Kidney epithelial cell (primary cell): ENCODE results near the gene APBB1IP. TPM values are rescaled to one million over a fixed set of nuclear protein-coding genes. Genes with fewer than 3 reads are reported as not detected.

ENCODE experiments used
- DNase-seq: peaks from one replicate; pipeline ENCODE4 v3.0.0-alpha.2; 2010; ENCODE audit warnings: low read depth
- H3K27me3 ChIP-seq: 2 replicates; pipeline ENCODE4 v1.6.0; 2011; ENCODE audit warnings: low read length; ENCODE audit not compliant: control insufficient read depth, insufficient read depth
- H3K36me3 ChIP-seq: 2 replicates; pipeline ENCODE4 v1.5.1; 2011; ENCODE audit warnings: low read length; ENCODE audit not compliant: control insufficient read depth, insufficient read depth
- H3K4me3 ChIP-seq: 2 replicates; pipeline ENCODE4 v1.5.1; 2011; ENCODE audit warnings: low read depth, mild to moderate bottlenecking, control low read depth, low read length
- total RNA-seq: library from RNA; depleted of rRNA; stranded (reverse); fragments of >200 nt; gene quantifications from 2 replicates; pipeline ENCODE4 v1.2.3, GENCODE V29; 2015
- TF ChIP-seq, protein P1 (sequence below): IDR thresholded peaks from 2 replicates; pipeline ENCODE4 v1.5.1; 2011; ENCODE audit warnings: mild to moderate bottlenecking, moderate library complexity, low read length, control low read depth, inconsistent platforms; ENCODE audit not compliant: insufficient read depth, poor library complexity, severe bottlenecking

Gene APBB1IP
- total RNA-seq, 1 donor from 2014 or later = 1.8 TPM

DNA sequence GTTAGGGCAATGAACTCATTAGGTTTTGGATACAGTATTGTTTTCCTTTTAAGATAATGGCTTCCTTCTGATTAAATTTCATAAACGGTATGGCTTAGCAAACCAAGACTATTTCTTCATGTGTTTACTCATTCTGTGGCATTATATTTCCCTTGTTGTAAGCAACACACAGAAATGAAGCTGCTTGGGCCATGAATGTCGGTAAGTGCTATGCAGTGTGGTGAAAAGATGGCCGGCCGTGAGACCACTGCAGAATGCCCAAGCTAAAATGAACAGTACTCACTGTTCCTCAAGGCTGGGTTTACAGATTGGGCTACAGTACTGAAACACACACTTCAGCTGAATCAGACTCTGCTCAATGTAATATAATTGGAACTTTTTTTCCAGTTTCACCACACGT, 8.1 kb downstream of the APBB1IP start:
- Histone ChIP-seq H3K4me3 (no peak overlapping the region), H3K27me3 (no peaks in the 10 kb centered on the region), H3K36me3 (no peaks in the 10 kb centered on the region)
- TF ChIP-seq, protein P1, sequence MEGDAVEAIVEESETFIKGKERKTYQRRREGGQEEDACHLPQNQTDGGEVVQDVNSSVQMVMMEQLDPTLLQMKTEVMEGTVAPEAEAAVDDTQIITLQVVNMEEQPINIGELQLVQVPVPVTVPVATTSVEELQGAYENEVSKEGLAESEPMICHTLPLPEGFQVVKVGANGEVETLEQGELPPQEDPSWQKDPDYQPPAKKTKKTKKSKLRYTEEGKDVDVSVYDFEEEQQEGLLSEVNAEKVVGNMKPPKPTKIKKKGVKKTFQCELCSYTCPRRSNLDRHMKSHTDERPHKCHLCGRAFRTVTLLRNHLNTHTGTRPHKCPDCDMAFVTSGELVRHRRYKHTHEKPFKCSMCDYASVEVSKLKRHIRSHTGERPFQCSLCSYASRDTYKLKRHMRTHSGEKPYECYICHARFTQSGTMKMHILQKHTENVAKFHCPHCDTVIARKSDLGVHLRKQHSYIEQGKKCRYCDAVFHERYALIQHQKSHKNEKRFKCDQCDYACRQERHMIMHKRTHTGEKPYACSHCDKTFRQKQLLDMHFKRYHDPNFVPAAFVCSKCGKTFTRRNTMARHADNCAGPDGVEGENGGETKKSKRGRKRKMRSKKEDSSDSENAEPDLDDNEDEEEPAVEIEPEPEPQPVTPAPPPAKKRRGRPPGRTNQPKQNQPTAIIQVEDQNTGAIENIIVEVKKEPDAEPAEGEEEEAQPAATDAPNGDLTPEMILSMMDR = no peak
- no peak for DNase-seq

DNA sequence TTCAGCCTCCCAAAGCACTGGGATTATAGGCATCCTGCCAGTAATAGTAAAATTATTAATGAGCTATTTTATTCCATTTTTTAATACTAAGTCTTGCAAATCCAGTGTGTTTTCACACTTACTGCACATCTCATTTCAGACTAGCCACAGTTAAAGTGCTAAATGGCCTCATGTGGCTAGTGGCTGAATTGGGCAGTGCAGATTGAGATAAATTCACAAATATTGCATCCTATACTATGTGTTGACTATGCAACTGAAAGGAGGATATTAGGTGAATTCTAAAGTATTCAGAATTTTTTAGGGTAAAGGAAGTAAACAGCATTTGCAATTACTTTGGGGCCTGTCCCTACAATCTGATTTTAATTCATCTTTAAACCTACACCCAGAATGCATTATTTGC, 10.2 kb downstream of the APBB1IP start:
- Histone ChIP-seq H3K4me3 (no peak overlapping the region), H3K27me3 (no peaks in the 10 kb centered on the region), H3K36me3 (no peaks in the 10 kb centered on the region)
- no peak for DNase-seq
- TF ChIP-seq, protein P1 = no peak

DNA sequence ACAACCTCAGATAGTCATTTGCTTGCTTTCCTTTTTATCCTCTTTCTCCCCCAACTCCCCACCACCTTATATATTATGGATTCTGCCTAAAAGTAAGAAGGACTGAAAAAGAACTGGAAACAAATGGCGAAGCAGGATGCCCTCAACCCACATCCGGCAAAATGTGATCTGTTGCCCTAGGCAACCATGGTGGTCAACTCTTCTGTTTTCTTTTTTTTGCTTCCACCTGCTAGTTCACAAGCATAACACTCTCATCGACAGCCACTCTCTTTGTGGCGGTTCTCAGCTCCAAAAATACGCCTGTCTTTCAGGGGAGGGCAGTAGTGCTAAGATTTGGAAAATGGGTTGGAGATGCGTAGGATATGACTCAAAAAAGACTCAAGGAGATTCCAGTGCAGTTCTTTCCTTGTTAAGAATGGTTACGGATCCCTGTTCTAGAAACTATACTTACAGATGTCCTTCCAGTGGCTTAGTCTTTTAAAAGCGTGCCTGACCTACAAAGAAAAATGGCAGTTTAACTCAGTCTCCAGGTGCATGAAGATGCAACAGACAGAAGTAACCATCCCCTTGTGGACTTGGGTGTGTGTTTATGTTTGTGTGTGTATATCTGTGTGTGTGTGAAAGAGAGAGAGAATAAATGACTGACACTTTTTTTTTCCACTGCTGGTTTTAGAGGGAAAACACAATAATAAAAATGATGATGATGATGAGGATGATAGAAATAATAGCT, 10.7 kb downstream of the APBB1IP start:
- no peak for DNase-seq
- no peaks in the 10 kb centered on the region for H3K36me3 ChIP-seq

DNA sequence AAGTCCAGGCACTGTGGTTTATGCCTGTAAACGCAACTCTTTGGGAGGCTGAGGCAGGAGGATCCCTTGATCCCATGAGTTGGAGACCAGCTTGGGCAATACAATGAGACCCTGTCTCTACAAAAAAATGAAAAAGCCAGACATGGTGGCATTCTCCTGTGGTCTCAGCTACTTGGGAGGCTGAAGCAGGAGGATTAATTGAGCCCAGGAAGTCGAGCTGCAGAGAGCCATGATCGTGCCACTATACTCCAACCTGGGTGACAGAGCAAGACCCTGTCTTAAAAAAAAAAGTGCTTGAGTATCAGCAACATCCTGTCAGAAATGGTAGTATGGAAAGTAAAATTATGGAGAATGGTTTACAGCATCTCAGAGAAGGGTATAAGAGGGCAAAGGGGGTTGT, 11.6 kb downstream of the APBB1IP start:
- TF ChIP-seq, protein P1 = no peak
- Histone ChIP-seq H3K27me3 (no peaks in the 10 kb centered on the region), H3K36me3 (no peaks in the 10 kb centered on the region), H3K4me3 (no peak overlapping the region)
- DNase-seq = no peak

More for the DNA sequence above, 10.7 kb downstream of the APBB1IP start:
- Histone ChIP-seq H3K4me3 (no peak overlapping the region), H3K27me3 (no peaks in the 10 kb centered on the region)
- TF ChIP-seq, protein P1 = no peak

DNA sequence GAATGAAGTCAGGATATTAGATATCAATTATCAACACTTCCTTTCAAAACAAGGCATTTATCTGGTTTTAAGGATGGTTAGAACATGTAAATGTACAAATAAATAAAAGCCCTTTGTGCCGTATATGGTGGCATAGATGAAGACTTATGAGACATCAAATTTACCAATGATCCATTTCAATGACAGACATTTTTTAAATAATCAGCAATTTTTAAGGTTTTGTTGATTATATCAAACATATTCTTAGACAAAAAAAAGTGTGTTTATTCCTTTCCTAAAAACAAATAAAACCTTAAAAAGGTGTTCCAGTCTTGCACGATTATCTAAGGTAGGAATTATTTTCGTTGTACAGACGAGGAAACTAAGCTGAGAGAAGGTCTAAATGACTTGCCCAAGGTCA, 13.8 kb downstream of the APBB1IP start:
- DNase-seq = no peak
- TF ChIP-seq, protein P1 = no peak
- Histone ChIP-seq H3K36me3 (no peaks in the 10 kb centered on the region), H3K27me3 (no peaks in the 10 kb centered on the region), H3K4me3 (no peak overlapping the region)

DNA sequence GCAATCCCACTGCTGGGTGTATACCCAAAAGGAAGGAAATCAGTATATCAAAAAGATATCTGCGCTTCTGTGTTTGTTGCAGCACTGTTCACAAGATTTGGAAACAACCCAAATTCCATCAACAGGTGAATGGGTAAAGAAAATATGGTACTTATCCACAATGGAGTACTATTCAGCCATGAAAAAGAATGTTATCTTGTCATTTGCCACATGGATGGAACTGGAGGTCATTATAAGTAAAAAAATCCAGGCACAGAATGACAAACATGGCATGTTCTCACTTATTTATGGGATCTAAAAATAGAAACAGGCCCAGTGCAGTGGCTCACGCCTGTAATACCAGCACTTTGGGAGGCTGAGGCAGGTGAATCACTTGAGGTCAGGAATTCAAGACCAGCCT, 15.7 kb downstream of the APBB1IP start:
- H3K36me3 ChIP-seq = no peaks in the 10 kb centered on the region
- TF ChIP-seq, protein P1 = no peak
- DNase-seq = no peak

More for the DNA sequence above, 15.7 kb downstream of the APBB1IP start:
- Histone ChIP-seq H3K27me3 (no peaks in the 10 kb centered on the region), H3K4me3 (no peak overlapping the region)
